IMR-90 (cell line): ENCODE measurements around the gene CD8A. TPM values are rescaled to one million over a fixed set of nuclear protein-coding genes. Genes with fewer than 3 reads are reported as not detected.

Source experiments
- ATAC-seq: fragments of 200-7000 bp; cut with Tn5 transposase; 2 replicates; pipeline ENCODE4 v1.9.1; 2020; ENCODE audit warnings: low read depth, mild to moderate bottlenecking, moderate library complexity
- BruUV-seq: library from RNA; stranded (reverse); fragments of 400-500 nt; replicated peaks from 2 replicates; lab custom pipeline; 2021; lab: Mats Ljungman, UMichigan
- CTCF ChIA-PET: fragments of 300-600 bp; formaldehyde crosslinking; extraction: SDS; loops from one replicate; lab custom pipeline; 2021; ENCODE audit warnings: antibody characterized with exemption; lab: Yijun Ruan, JAX
- POLR2A ChIA-PET: fragments of 300-600 bp; sonication (Branson Sonifier 250); formaldehyde crosslinking; loops from one replicate; lab custom pipeline; 2022; ENCODE audit warnings: antibody characterized with exemption; ENCODE audit not compliant: unreplicated experiment; lab: Charles Lee
- DNase-seq: peaks from one replicate; pipeline ENCODE4 v3.0.0; 2013
- H2AFZ ChIP-seq: replicated peaks from 2 replicates; pipeline ENCODE3; 2013; ENCODE audit warnings: low read length, mild to moderate bottlenecking; ENCODE audit not compliant: poor library complexity
- H2AK5ac ChIP-seq: 2 replicates; pipeline ENCODE4 v1.6.1; 2013; ENCODE audit warnings: low read depth, low read length, inconsistent platforms
- H2AK9ac ChIP-seq: replicated peaks from 2 replicates; pipeline ENCODE3; 2013; ENCODE audit warnings: mild to moderate bottlenecking, low read depth, low read length, moderate library complexity; ENCODE audit not compliant: poor library complexity
- H2BK120ac ChIP-seq: 2 replicates; pipeline ENCODE4 v1.6.1; 2013; ENCODE audit warnings: low read depth, low read length, inconsistent platforms
- H2BK15ac ChIP-seq: 3 replicates; pipeline ENCODE4 v1.6.1; 2013; ENCODE audit warnings: low read depth, low read length, inconsistent platforms
- H2BK20ac ChIP-seq: 2 replicates; pipeline ENCODE4 v1.6.1; 2013; ENCODE audit warnings: low read depth, mild to moderate bottlenecking, inconsistent platforms, low read length, moderate library complexity
- H2BK5ac ChIP-seq: 2 replicates; pipeline ENCODE4 v1.6.1; 2013; ENCODE audit warnings: mild to moderate bottlenecking, low read depth, low read length, inconsistent platforms; ENCODE audit not compliant: poor library complexity, severe bottlenecking
- H3K14ac ChIP-seq: replicated peaks from 2 replicates; pipeline ENCODE4 v1.6.1; 2013; ENCODE audit warnings: low read depth, low read length, inconsistent platforms
- H3K18ac ChIP-seq: 2 replicates; pipeline ENCODE4 v1.6.1; 2013; ENCODE audit warnings: low read depth, low read length, control low read depth
- H3K23ac ChIP-seq: 2 replicates; pipeline ENCODE4 v1.6.1; 2013; ENCODE audit warnings: low read depth, low read length, inconsistent platforms
- H3K27ac ChIP-seq: 2 replicates; pipeline ENCODE4 v1.5.1; 2013; ENCODE audit warnings: mild to moderate bottlenecking, control low read depth, low read length; ENCODE audit not compliant: insufficient read depth
- H3K27me3 ChIP-seq: 2 replicates; pipeline ENCODE4 v1.6.1; 2013; ENCODE audit warnings: low read length; ENCODE audit not compliant: control insufficient read depth, insufficient read depth
- H3K36me3 ChIP-seq: 2 replicates; pipeline ENCODE4 v1.6.1; 2013; ENCODE audit warnings: low read length, mixed read lengths; ENCODE audit not compliant: control insufficient read depth, insufficient read depth
- H3K4ac ChIP-seq: 2 replicates; pipeline ENCODE4 v1.6.1; 2013; ENCODE audit warnings: low read depth, low read length, inconsistent platforms
- H3K4me1 ChIP-seq: 2 replicates; pipeline ENCODE4 v1.6.1; 2013; ENCODE audit warnings: low read length, mixed read lengths; ENCODE audit not compliant: control insufficient read depth, insufficient read depth
- H3K4me2 ChIP-seq: 2 replicates; pipeline ENCODE4 v1.6.1; 2013; ENCODE audit warnings: low read depth, mild to moderate bottlenecking, control low read depth, low read length, moderate library complexity
- H3K4me3 ChIP-seq: 2 replicates; pipeline ENCODE4 v1.5.1; 2013; ENCODE audit warnings: low read depth, mild to moderate bottlenecking, control low read depth, low read length, moderate library complexity; ENCODE audit not compliant: insufficient read depth
- H3K56ac ChIP-seq: 2 replicates; pipeline ENCODE4 v1.6.1; 2013; ENCODE audit warnings: low read length, inconsistent platforms; ENCODE audit not compliant: insufficient read depth; ENCODE audit errors: extremely low read depth
- H3K79me1 ChIP-seq, 2 experiments: 2 replicates each; pipeline ENCODE4 v1.6.1; 2013; ENCODE audit warnings: low read length in 2 of 2, inconsistent platforms in 1 of 2, low read depth in 1 of 2
- H3K9ac ChIP-seq: 2 replicates; pipeline ENCODE4 v1.6.1; 2013; ENCODE audit warnings: low read depth, low read length, control low read depth
- H3K9me1 ChIP-seq: 2 replicates; pipeline ENCODE4 v1.6.1; 2013; ENCODE audit warnings: low read length, inconsistent platforms; ENCODE audit not compliant: insufficient read depth
- H3K9me3 ChIP-seq: 2 replicates; pipeline ENCODE4 v1.6.1; 2013; ENCODE audit warnings: low read length; ENCODE audit not compliant: control insufficient read depth, insufficient read depth
- H4K20me1 ChIP-seq: 2 replicates; pipeline ENCODE4 v1.6.1; 2013; ENCODE audit warnings: low read length, inconsistent platforms; ENCODE audit not compliant: insufficient read depth
- H4K5ac ChIP-seq: 2 replicates; pipeline ENCODE4 v1.6.1; 2013; ENCODE audit warnings: mild to moderate bottlenecking, low read depth, low read length, control low read depth
- H4K8ac ChIP-seq, 2 experiments: 2 replicates each; pipeline ENCODE4 v1.6.1; 2013; ENCODE audit warnings: low read depth in 2 of 2, low read length in 2 of 2, control low read depth in 1 of 2, inconsistent platforms in 1 of 2
- H4K91ac ChIP-seq: 2 replicates; pipeline ENCODE4 v1.6.1; 2013; ENCODE audit warnings: low read depth, low read length, inconsistent platforms; ENCODE audit not compliant: insufficient read depth
- CTCF ChIP-seq: conservative IDR thresholded peaks from 2 replicates; pipeline ENCODE4 v1.5.1; 2012; ENCODE audit warnings: mild to moderate bottlenecking, low read depth, low read length, improper control_type of control experiment
- MXI1 ChIP-seq: IDR thresholded peaks from 2 replicates; pipeline ENCODE4 v1.6.1; 2012; ENCODE audit warnings: low read depth, mild to moderate bottlenecking, low read length, moderate library complexity, borderline replicate concordance
- RFX5 ChIP-seq: IDR thresholded peaks from 2 replicates; pipeline ENCODE4 v1.8.0; 2012; ENCODE audit warnings: low read depth, mild to moderate bottlenecking, low read length, moderate library complexity
- USF2 ChIP-seq: fragments of 150-350 bp; IDR thresholded peaks from 2 replicates; pipeline ENCODE4 v1.6.1; 2017; ENCODE audit warnings: mild to moderate bottlenecking, antibody characterized with exemption, low read length, low read depth
- dilution Hi-C: fragments of 300-500 bp; cut with HindIII; formaldehyde crosslinking; loops from one replicate; pipeline ENCODE4 v1.14.3; 2018; ENCODE audit warnings: low sequenced_read_pairs; ENCODE audit not compliant: unreplicated experiment
- in situ Hi-C: fragments of 300-500 bp; cut with MboI; formaldehyde crosslinking; loops from 3 replicates; pipeline ENCODE4 v1.14.3; 2019; ENCODE audit warnings: low sequenced_read_pairs, inconsistent platforms, mixed read lengths
- intact Hi-C: fragments of 100-400 bp; cut with micrococcal nuclease; formaldehyde crosslinking; loops from 2 replicates; pipeline ENCODE4 v1.10.0; 2022
- polyA plus RNA-seq, 3 experiments: library from polyadenylated mRNA; depleted of rRNA; stranded (reverse); fragments of >200 nt; gene quantifications; 2 replicates each; pipeline ENCODE4 v1.2.3, GENCODE V29; 2012; ENCODE audit warnings: low replicate concordance in 1 of 3
- total RNA-seq: library from RNA; depleted of rRNA; stranded (reverse); fragments of >200 nt; gene quantifications from 2 replicates; pipeline ENCODE4 v1.2.3, GENCODE V29; 2012

CD8A gene
- total and polyA plus RNA-seq, 2 of the 4 experiments (the other 2 are of a cell fraction) = not detected

GRCh38 chr2:86753606-86754005 lies 37.1 kb downstream of the CD8A start:
- no peak for TF ChIP-seq MXI1
- TF ChIP-seq CTCF = no peak
- no peak for TF ChIP-seq RFX5
- no peak for TF ChIP-seq USF2
- POLR2A ChIA-PET = no interaction called here
- H3K56ac ChIP-seq = no peak overlapping the region
- H3K4me1 ChIP-seq = no peaks in the 10 kb centered on the region
- H4K20me1 ChIP-seq = no peaks in the 10 kb centered on the region; the same call in 1 of the 2 replicates
- DNase-seq (no peak), ATAC-seq (no peak)
- H2AK5ac ChIP-seq = no peak overlapping the region
- no peak overlapping the region for H2AFZ ChIP-seq
- peaks cover 3% of the 10 kb centered on the region in 2 experiments; a peak in 2 of 4 replicates for H3K79me1 ChIP-seq
- no peak overlapping the region for H2BK20ac ChIP-seq
- no peaks in the 10 kb centered on the region for H3K27me3 ChIP-seq
- H3K27ac ChIP-seq = no peak overlapping the region
- H3K36me3 ChIP-seq = peaks cover 3% of the 10 kb centered on the region; the same call in 1 of the 2 replicates
- intact Hi-C loops (no loop called here), in situ Hi-C loops (no loop called here), dilution Hi-C loops (no loop called here)
- no peak overlapping the region for H3K4ac ChIP-seq
- BruUV-seq = no TSS peak
- no peak overlapping the region for H3K18ac ChIP-seq
- no peak overlapping the region for H3K23ac ChIP-seq
- H2BK5ac ChIP-seq = no peak overlapping the region
- H3K9me3 ChIP-seq = no peaks in the 10 kb centered on the region; the same call in 1 of the 2 replicates
- H3K4me2 ChIP-seq = no peak overlapping the region
- CTCF ChIA-PET = interaction anchor here (0.6 to 2.0 kb wide), 2 partner anchors 11 to 556 kb away, joined by 3 to 14 read pairs; no protein-coding TSS in a partner anchor
- H2BK15ac ChIP-seq = no peak overlapping the region
- H4K91ac ChIP-seq = no peak overlapping the region
- no peak overlapping the region for H2BK120ac ChIP-seq
- no peak overlapping the region for H4K8ac ChIP-seq
- H3K9me1 ChIP-seq = no peaks in the 10 kb centered on the region
- no peak overlapping the region for H2AK9ac ChIP-seq
- H3K4me3 ChIP-seq = no peak overlapping the region
- H4K5ac ChIP-seq = no peak overlapping the region
- H3K9ac ChIP-seq = no peak overlapping the region
- no peak overlapping the region for H3K14ac ChIP-seq
